Measurements from ENCODE around the gene HMCN1.

- TF ChIP-seq CTCF (IDR thresholded peaks at IDR 0.05) (no peak), ZFX (IDR thresholded peaks at IDR 0.05; ENCODE audit: borderline replicate concordance) (no peak)
Observed at GRCh38 chr1:186152227-186152619, 418.0 kb downstream of the HMCN1 start.

All from 22Rv1 (cell line).